Panc1 (cell line): ENCODE results near the gene MYPN. TPM values are rescaled to one million over a fixed set of nuclear protein-coding genes. Genes with fewer than 3 reads are reported as not detected.

ENCODE experiments used
- ATAC-seq: fragments of 200-7000 bp; cut with Tn5 transposase; 2 replicates; pipeline ENCODE4 v1.9.1; 2020; ENCODE audit warnings: mild to moderate bottlenecking, moderate library complexity
- BruUV-seq: library from RNA; stranded (reverse); fragments of 400-500 nt; replicated peaks from 2 replicates; lab custom pipeline; 2021; lab: Mats Ljungman, UMichigan
- CTCF ChIA-PET: fragments of 300-600 bp; sonication (Branson Sonifier 250); formaldehyde crosslinking; loops from one replicate; lab custom pipeline; 2022; ENCODE audit warnings: antibody characterized with exemption; lab: Charles Lee
- POLR2A ChIA-PET: fragments of 300-600 bp; sonication (Branson Sonifier 250); formaldehyde crosslinking; loops from one replicate; lab custom pipeline; 2022; ENCODE audit warnings: antibody characterized with exemption; lab: Charles Lee
- DNase-seq: peaks from one replicate; pipeline ENCODE4 v3.0.0-alpha.2; 2010; ENCODE audit warnings: low read depth, low spot score
- H3K27ac ChIP-seq: 2 replicates; pipeline ENCODE4 v1.5.1; 2011; ENCODE audit warnings: mild to moderate bottlenecking, low read length, inconsistent platforms
- H3K27me3 ChIP-seq: fragments of 200-500 bp; sonication (Bioruptor generic); 2 replicates; pipeline ENCODE4 v1.6.0; 2014; ENCODE audit warnings: low read length, inconsistent platforms; ENCODE audit not compliant: control insufficient read depth, insufficient read depth
- H3K36me3 ChIP-seq: fragments of 200-500 bp; sonication (Bioruptor generic); 2 replicates; pipeline ENCODE4 v1.5.1; 2014; ENCODE audit warnings: inconsistent platforms, mild to moderate bottlenecking, low read length, moderate library complexity; ENCODE audit not compliant: control insufficient read depth, insufficient read depth
- H3K4me1 ChIP-seq: 2 replicates; pipeline ENCODE4 v1.5.1; 2011; ENCODE audit warnings: inconsistent platforms, mild to moderate bottlenecking, low read length, moderate library complexity; ENCODE audit not compliant: control insufficient read depth, insufficient read depth
- H3K4me3 ChIP-seq, 2 experiments: 2 replicates each; pipeline ENCODE4 v1.5.1; 2011 to 2012; ENCODE audit warnings: low read depth in 2 of 2, low read length in 2 of 2, mild to moderate bottlenecking in 2 of 2, inconsistent platforms in 1 of 2, moderate library complexity in 1 of 2
- H3K9me3 ChIP-seq: fragments of 200-500 bp; sonication (Bioruptor generic); 2 replicates; pipeline ENCODE4 v1.5.1; 2014; ENCODE audit warnings: low read depth, mild to moderate bottlenecking, inconsistent platforms, low read length, moderate library complexity; ENCODE audit not compliant: control insufficient read depth, insufficient read depth
- CTCF ChIP-seq: fragments of 450-650 bp; IDR thresholded peaks from 2 replicates; pipeline ENCODE4 v1.5.1; 2017; ENCODE audit warnings: mild to moderate bottlenecking
- SIN3A ChIP-seq: IDR thresholded peaks from 2 replicates; pipeline ENCODE4 v1.6.1; 2012; ENCODE audit warnings: low read depth, mild to moderate bottlenecking, low read length, moderate library complexity, borderline replicate concordance; ENCODE audit not compliant: insufficient read depth
- in situ Hi-C: cut with HindIII; loops from 2 replicates; pipeline ENCODE4 v1.10.0; 2016; ENCODE audit warnings: low sequenced_read_pairs, low pct_unique_long_range_greater_than_20kb
- intact Hi-C: fragments of 100-400 bp; cut with micrococcal nuclease; formaldehyde crosslinking; loops from one replicate; pipeline ENCODE4 v1.10.0; 2022; ENCODE audit not compliant: unreplicated experiment
- total RNA-seq: library from RNA; stranded (reverse); gene quantifications from one replicate; pipeline ENCODE4 v1.2.1, GENCODE V29; 2021; ENCODE audit not compliant: unreplicated experiment
- TF ChIP-seq, protein P1 (sequence below), 2 experiments: IDR thresholded peaks; 2 replicates each; pipeline ENCODE4 v1.6.1; 2011 to 2012; ENCODE audit warnings: low read depth in 2 of 2, control low read depth in 1 of 2, low read length in 1 of 2, mild to moderate bottlenecking in 1 of 2, moderate library complexity in 1 of 2; ENCODE audit not compliant: insufficient read depth in 1 of 2

The MYPN gene
- total RNA-seq, 1 experiment from 2014 or later: 39.1 TPM

DNA sequence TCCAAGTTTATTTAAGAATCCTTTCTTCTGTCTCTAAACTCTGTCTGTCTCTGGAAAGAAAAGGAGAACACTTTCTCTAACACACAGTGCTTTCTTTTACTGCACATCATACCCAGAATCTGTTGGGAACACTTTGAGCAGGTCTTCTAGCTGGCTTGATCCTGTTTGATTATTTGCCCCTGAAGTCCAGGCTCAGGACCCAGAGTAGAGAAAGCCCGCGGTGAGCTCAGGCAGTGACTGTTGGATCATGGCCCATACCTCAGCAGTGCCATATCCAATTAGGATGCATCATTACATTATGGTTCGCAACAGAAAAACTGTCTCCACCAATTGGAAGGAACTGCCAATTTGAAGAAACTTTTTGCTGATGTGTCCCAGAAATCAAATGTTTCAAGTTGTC lies 71.2 kb downstream of the MYPN start:
- no peak overlapping the region for H3K27ac ChIP-seq
- DNase-seq: no peak
- H3K4me3 ChIP-seq: no peak overlapping the region
- no peak for ATAC-seq
- TF ChIP-seq, protein P1, sequence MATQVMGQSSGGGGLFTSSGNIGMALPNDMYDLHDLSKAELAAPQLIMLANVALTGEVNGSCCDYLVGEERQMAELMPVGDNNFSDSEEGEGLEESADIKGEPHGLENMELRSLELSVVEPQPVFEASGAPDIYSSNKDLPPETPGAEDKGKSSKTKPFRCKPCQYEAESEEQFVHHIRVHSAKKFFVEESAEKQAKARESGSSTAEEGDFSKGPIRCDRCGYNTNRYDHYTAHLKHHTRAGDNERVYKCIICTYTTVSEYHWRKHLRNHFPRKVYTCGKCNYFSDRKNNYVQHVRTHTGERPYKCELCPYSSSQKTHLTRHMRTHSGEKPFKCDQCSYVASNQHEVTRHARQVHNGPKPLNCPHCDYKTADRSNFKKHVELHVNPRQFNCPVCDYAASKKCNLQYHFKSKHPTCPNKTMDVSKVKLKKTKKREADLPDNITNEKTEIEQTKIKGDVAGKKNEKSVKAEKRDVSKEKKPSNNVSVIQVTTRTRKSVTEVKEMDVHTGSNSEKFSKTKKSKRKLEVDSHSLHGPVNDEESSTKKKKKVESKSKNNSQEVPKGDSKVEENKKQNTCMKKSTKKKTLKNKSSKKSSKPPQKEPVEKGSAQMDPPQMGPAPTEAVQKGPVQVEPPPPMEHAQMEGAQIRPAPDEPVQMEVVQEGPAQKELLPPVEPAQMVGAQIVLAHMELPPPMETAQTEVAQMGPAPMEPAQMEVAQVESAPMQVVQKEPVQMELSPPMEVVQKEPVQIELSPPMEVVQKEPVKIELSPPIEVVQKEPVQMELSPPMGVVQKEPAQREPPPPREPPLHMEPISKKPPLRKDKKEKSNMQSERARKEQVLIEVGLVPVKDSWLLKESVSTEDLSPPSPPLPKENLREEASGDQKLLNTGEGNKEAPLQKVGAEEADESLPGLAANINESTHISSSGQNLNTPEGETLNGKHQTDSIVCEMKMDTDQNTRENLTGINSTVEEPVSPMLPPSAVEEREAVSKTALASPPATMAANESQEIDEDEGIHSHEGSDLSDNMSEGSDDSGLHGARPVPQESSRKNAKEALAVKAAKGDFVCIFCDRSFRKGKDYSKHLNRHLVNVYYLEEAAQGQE (IDR thresholded peaks at IDR 0.05; ENCODE audit: insufficient read depth in 1 of 2, low read depth in 2 of 2, low read length in 1 of 2): no peak
- H3K9me3 ChIP-seq: no peaks in the 10 kb centered on the region
- CTCF ChIA-PET: no interaction called here
- BruUV-seq: no TSS peak
- POLR2A ChIA-PET: no interaction called here
- in situ Hi-C loops (no loop called here), intact Hi-C loops (no loop called here)
- no peaks in the 10 kb centered on the region for H3K4me1 ChIP-seq
- H3K27me3 ChIP-seq: no peaks in the 10 kb centered on the region
- H3K36me3 ChIP-seq: no peaks in the 10 kb centered on the region

- POLR2A ChIA-PET: interaction anchor here (0.6 kb wide), 1 partner anchor 131 kb away, joined by 19 read pairs; no protein-coding TSS in a partner anchor
- no peak for DNase-seq
- no peaks in the 10 kb centered on the region for H3K27me3 ChIP-seq
- no peaks in the 10 kb centered on the region for H3K36me3 ChIP-seq
- no peak for TF ChIP-seq CTCF
- TF ChIP-seq, protein P1 (IDR thresholded peaks at IDR 0.05; ENCODE audit: insufficient read depth in 1 of 2, low read depth in 2 of 2, low read length in 1 of 2): no peak
- TF ChIP-seq SIN3A: no peak
- ATAC-seq: peak; percentile 42
- H3K9me3 ChIP-seq: no peaks in the 10 kb centered on the region
- no peak overlapping the region for H3K4me3 ChIP-seq
- no peak overlapping the region for H3K27ac ChIP-seq
- intact Hi-C loops: no loop called here
- no TSS peak for BruUV-seq
- in situ Hi-C loops: no loop called here
- no peaks in the 10 kb centered on the region for H3K4me1 ChIP-seq
- CTCF ChIA-PET: no interaction called here
Observed at GRCh38 chr10:68184546-68184945, 75.3 kb downstream of the MYPN start.
